HepG2 (cell line): ENCODE measurements around the gene TMEM170B. TPM values are rescaled to one million over a fixed set of nuclear protein-coding genes. Genes with fewer than 3 reads are reported as not detected.

ENCODE experiments used
- CC2D1A ChIP-seq: sonication (generic); formaldehyde crosslinking; IDR thresholded peaks from 2 replicates; pipeline ENCODE4 v1.8.1; 2023; ENCODE audit warnings: mild to moderate bottlenecking, missing genetic modification reagents
- IKZF4 ChIP-seq: sonication (generic); formaldehyde crosslinking; IDR thresholded peaks from 2 replicates; pipeline ENCODE4 v1.5.1; 2020; ENCODE audit warnings: borderline replicate concordance, mild to moderate bottlenecking, low read depth, missing genetic modification reagents; ENCODE audit errors: not compliant biosample characterization
- LBX2 ChIP-seq: sonication (generic); formaldehyde crosslinking; IDR thresholded peaks from 2 replicates; pipeline ENCODE4 v1.5.0; 2020; ENCODE audit warnings: missing genetic modification reagents, mild to moderate bottlenecking, borderline replicate concordance
- RFX5 ChIP-seq: IDR thresholded peaks from 2 replicates; pipeline ENCODE4 v1.6.1; 2011; ENCODE audit warnings: low read depth, low read length, improper control_type of control experiment
- ZNF407 ChIP-seq: sonication (generic); formaldehyde crosslinking; IDR thresholded peaks from one replicate; pipeline ENCODE4 v1.5.1; 2020; ENCODE audit warnings: mild to moderate bottlenecking, missing genetic modification reagents; ENCODE audit errors: not compliant biosample characterization
- ZNF546 ChIP-seq: sonication (generic); formaldehyde crosslinking; conservative IDR thresholded peaks from 2 replicates; pipeline ENCODE4 v1.8.1; 2023; ENCODE audit warnings: mild to moderate bottlenecking, missing genetic modification reagents
- ZNF580 ChIP-seq: IDR thresholded peaks from 2 replicates; pipeline ENCODE4 v1.6.1; 2016; ENCODE audit warnings: low read depth, borderline replicate concordance
- ZNF646 ChIP-seq: sonication (generic); formaldehyde crosslinking; IDR thresholded peaks from 2 replicates; pipeline ENCODE4 v1.9.0; 2021; ENCODE audit warnings: mild to moderate bottlenecking, missing genetic modification reagents
- ZNF773 ChIP-seq: sonication (generic); formaldehyde crosslinking; IDR thresholded peaks from 2 replicates; pipeline ENCODE4 v1.4.0; 2020; ENCODE audit warnings: missing genetic modification reagents, borderline replicate concordance
- polyA plus RNA-seq, 8 experiments: library from polyadenylated mRNA; depleted of rRNA in 3 of 8; stranded (reverse) in 7 of 8; unstranded in 1 of 8; fragments of >200 nt; fragmentation: Illumina TruSeq in 4 of 8; extraction: Trizol in 4 of 8; gene quantifications; 2 replicates each; pipeline versions ENCODE4 v1.2.1 to v1.2.3, GENCODE V29; 2011 to 2016; ENCODE audit warnings: low read depth in 4 of 8, missing spikeins in 1 of 8, mixed read lengths in 1 of 8; ENCODE audit not compliant: insufficient read depth in 1 of 8
- total RNA-seq, 5 experiments: library from RNA; depleted of rRNA; stranded (reverse); fragments of >200 nt; fragmentation: Illumina TruSeq; extraction: Trizol; gene quantifications; 2 replicates each; pipeline ENCODE4 v1.2.3, GENCODE V29; 2016; ENCODE audit warnings: low read depth in 1 of 5
- TF ChIP-seq, protein P1 (sequence below): sonication (generic); formaldehyde crosslinking; IDR thresholded peaks from 2 replicates; pipeline ENCODE4 v1.4.0; 2020; ENCODE audit warnings: missing genetic modification reagents, borderline replicate concordance

The TMEM170B gene
- total and polyA plus RNA-seq, 2 of the 13 experiments (the other 11 are each of a cell fraction or from before 2014, with no cell fraction given), result 3.3 to 9.4 TPM

GRCh38 chr6:11537229-11538051, at the start of gene TMEM170B (continued):
- no peak for TF ChIP-seq ZNF646 (CRISPR knock-in tag)
- TF ChIP-seq IKZF4 (CRISPR knock-in tag), result peak; percentile 86
- TF ChIP-seq ZNF580 (CRISPR knock-in tag), result 0 out of 2 replicates have a peak, but pooled peaks have one; percentile 46
- peak; percentile 76 for TF ChIP-seq RFX5
- TF ChIP-seq, protein P1, sequence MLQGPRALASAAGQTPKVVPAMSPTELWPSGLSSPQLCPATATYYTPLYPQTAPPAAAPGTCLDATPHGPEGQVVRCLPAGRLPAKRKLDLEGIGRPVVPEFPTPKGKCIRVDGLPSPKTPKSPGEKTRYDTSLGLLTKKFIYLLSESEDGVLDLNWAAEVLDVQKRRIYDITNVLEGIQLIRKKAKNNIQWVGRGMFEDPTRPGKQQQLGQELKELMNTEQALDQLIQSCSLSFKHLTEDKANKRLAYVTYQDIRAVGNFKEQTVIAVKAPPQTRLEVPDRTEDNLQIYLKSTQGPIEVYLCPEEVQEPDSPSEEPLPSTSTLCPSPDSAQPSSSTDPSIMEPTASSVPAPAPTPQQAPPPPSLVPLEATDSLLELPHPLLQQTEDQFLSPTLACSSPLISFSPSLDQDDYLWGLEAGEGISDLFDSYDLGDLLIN (CRISPR knock-in tag), result no peak
- peak; percentile 75 for TF ChIP-seq ZNF407 (CRISPR knock-in tag)
- no peak for TF ChIP-seq CC2D1A
- no peak for TF ChIP-seq ZNF546 (CRISPR knock-in tag)
- TF ChIP-seq ZNF773 (CRISPR knock-in tag), result peak; percentile 66; the same call in 1 of the 2 replicates
- no peak; the same call in 1 of the 2 replicates for TF ChIP-seq LBX2 (CRISPR knock-in tag)
